BJ (cell line): ENCODE data around the gene CDK11A. TPM values are rescaled to one million over a fixed set of nuclear protein-coding genes. Genes with fewer than 3 reads are reported as not detected.

Experiments
- CTCF ChIA-PET: fragments of 350-600 bp; formaldehyde crosslinking; extraction: SDS; loops from one replicate; lab custom pipeline; 2021; ENCODE audit warnings: antibody characterized with exemption, inconsistent platforms; lab: Yijun Ruan, JAX
- POLR2A ChIA-PET: fragments of 300-600 bp; sonication (Branson Sonifier 250); formaldehyde crosslinking; extraction: SDS; loops from one replicate; lab custom pipeline; 2021; ENCODE audit warnings: antibody characterized with exemption; lab: Charles Lee
- DNase-seq: peaks from one replicate; pipeline ENCODE4 v3.0.0-alpha.2; 2011; ENCODE audit warnings: low read depth
- H3K27me3 ChIP-seq: 2 replicates; pipeline ENCODE4 v1.6.0; 2011; ENCODE audit warnings: low read length; ENCODE audit not compliant: control insufficient read depth, insufficient read depth
- H3K36me3 ChIP-seq: 2 replicates; pipeline ENCODE4 v1.5.1; 2011; ENCODE audit warnings: low read length; ENCODE audit not compliant: control insufficient read depth, insufficient read depth
- H3K4me3 ChIP-seq: 2 replicates; pipeline ENCODE4 v1.5.1; 2011; ENCODE audit warnings: low read depth, mild to moderate bottlenecking, control low read depth, low read length
- CTCF ChIP-seq: IDR thresholded peaks from 2 replicates; pipeline ENCODE4 v1.5.1; 2011; ENCODE audit warnings: low read depth, mild to moderate bottlenecking, control low read depth, inconsistent platforms, low read length, moderate library complexity; ENCODE audit not compliant: insufficient read depth
- polyA plus RNA-seq: library from polyadenylated mRNA; depleted of rRNA; stranded (reverse); fragments of >200 nt; gene quantifications from 2 replicates; pipeline ENCODE4 v1.2.3, GENCODE V29; 2011

CDK11A gene
- polyA plus RNA-seq, 1 experiment, result 8.1 TPM

GRCh38 chr1:1756661-1757421, 32.7 kb upstream of the CDK11A start:
- Histone ChIP-seq H3K36me3 (peaks cover 32% of the 10 kb centered on the region), H3K27me3 (no peaks in the 10 kb centered on the region), H3K4me3 (no peak overlapping the region)
- ChIA-PET POLR2A (no interaction called here), CTCF (interaction anchor here (1.0 kb wide), 1 partner anchor 149 kb away, joined by 3 read pairs; no protein-coding TSS in a partner anchor)
- TF ChIP-seq CTCF, result no peak
- no peak for DNase-seq

GRCh38 chr1:1755852-1756251, 31.7 kb upstream of the CDK11A start:
- TF ChIP-seq CTCF, result no peak
- ChIA-PET POLR2A (no interaction called here), CTCF (no interaction called here)
- Histone ChIP-seq H3K4me3 (no peak overlapping the region), H3K36me3 (peaks cover 31% of the 10 kb centered on the region), H3K27me3 (no peaks in the 10 kb centered on the region)
- DNase-seq, result no peak

GRCh38 chr1:1755426-1755825, 31.3 kb upstream of the CDK11A start:
- Histone ChIP-seq H3K27me3 (no peaks in the 10 kb centered on the region), H3K4me3 (no peak overlapping the region), H3K36me3 (peaks cover 31% of the 10 kb centered on the region)
- ChIA-PET POLR2A (no interaction called here), CTCF (no interaction called here)
- TF ChIP-seq CTCF, result no peak
- no peak for DNase-seq

- Histone ChIP-seq H3K36me3 (peaks cover 23% of the 10 kb centered on the region), H3K27me3 (no peaks in the 10 kb centered on the region), H3K4me3 (no peak overlapping the region)
- no peak for DNase-seq
- no peak for TF ChIP-seq CTCF
- POLR2A ChIA-PET, result no interaction called here
- CTCF ChIA-PET, result interaction anchor here (0.7 kb wide), 1 partner anchor 152 kb away, joined by 3 read pairs; no protein-coding TSS in a partner anchor
Measured at GRCh38 chr1:1754051-1754815, 30.1 kb upstream of the CDK11A start.

GRCh38 chr1:1753607-1754005, 29.4 kb upstream of the CDK11A start:
- POLR2A ChIA-PET, result no interaction called here
- CTCF ChIA-PET, result no interaction called here
- no peak for DNase-seq
- TF ChIP-seq CTCF, result no peak
- Histone ChIP-seq H3K36me3 (peaks cover 21% of the 10 kb centered on the region), H3K27me3 (no peaks in the 10 kb centered on the region), H3K4me3 (no peak overlapping the region)
